SK-N-SH (cell line): ENCODE data around the gene ATP6V1F. TPM values are rescaled to one million over a fixed set of nuclear protein-coding genes. Genes with fewer than 3 reads are reported as not detected.

Experiments
- CTCF ChIA-PET: fragments of 300-600, 350-600 bp; formaldehyde crosslinking; extraction: SDS; loops from one replicate; lab custom pipeline; 2021; lab: Yijun Ruan, JAX
- POLR2A ChIA-PET: fragments of 350-600 bp; sonication (Branson Sonifier 250); formaldehyde crosslinking; extraction: SDS; loops from one replicate; lab custom pipeline; 2020; ENCODE audit warnings: antibody characterized with exemption, inconsistent platforms; lab: Yijun Ruan, JAX
- DNase-seq: peaks from one replicate; pipeline ENCODE4 v3.0.0; 2012
- H2AFZ ChIP-seq: fragments of 200-600 bp; sonication (generic); 2 replicates; pipeline ENCODE4 v1.8.1; 2016; ENCODE audit warnings: antibody characterized with exemption, mild to moderate bottlenecking, low read depth
- H3F3A ChIP-seq: fragments of 200-600 bp; sonication (generic); replicated peaks from 2 replicates; pipeline ENCODE3; 2016; ENCODE audit warnings: antibody characterized with exemption, mild to moderate bottlenecking; ENCODE audit not compliant: insufficient read depth
- H3K27ac ChIP-seq, 2 experiments: fragments of 200-500 bp in 1 of 2; fragments of 200-600 bp in 1 of 2; sonication (Bioruptor generic) in 1 of 2; sonication (generic), shearing (Covaris generic) in 1 of 2; 2 replicates each; pipeline versions ENCODE4 v1.5.1 to v1.6.1; 2014 to 2016; ENCODE audit warnings: low read depth in 2 of 2, inconsistent platforms in 1 of 2, low read length in 1 of 2, mild to moderate bottlenecking in 1 of 2, mixed read lengths in 1 of 2
- H3K27me3 ChIP-seq: fragments of 200-600 bp; sonication (generic), shearing (Covaris generic); 2 replicates; pipeline ENCODE4 v1.6.1; 2016; ENCODE audit warnings: mixed run types; ENCODE audit not compliant: insufficient read depth
- H3K36me3 ChIP-seq, 2 experiments: fragments of 200-500 bp in 1 of 2; fragments of 200-600 bp in 1 of 2; sonication (Bioruptor generic) in 1 of 2; sonication (generic) in 1 of 2; replicated peaks in 1 of 2; 2 replicates each; pipeline versions ENCODE3 to v1.5.1; 2014 to 2016; ENCODE audit warnings: low read length in 1 of 2, mild to moderate bottlenecking in 1 of 2; ENCODE audit not compliant: insufficient read depth in 2 of 2, control insufficient read depth in 1 of 2
- H3K4me1 ChIP-seq, 2 experiments: fragments of 200-500 bp in 1 of 2; fragments of 200-600 bp in 1 of 2; sonication (Bioruptor generic) in 1 of 2; sonication (generic), shearing (Covaris generic) in 1 of 2; 2 replicates each; pipeline versions ENCODE4 v1.5.1 to v1.6.1; 2014 to 2016; ENCODE audit warnings: low read depth in 1 of 2, low read length in 1 of 2, mixed run types in 1 of 2; ENCODE audit not compliant: insufficient read depth in 2 of 2, control insufficient read depth in 1 of 2
- H3K4me2 ChIP-seq: fragments of 200-600 bp; sonication (generic), shearing (Covaris generic); 2 replicates; pipeline ENCODE4 v1.6.1; 2017; ENCODE audit warnings: mixed run types
- H3K4me3 ChIP-seq, 2 experiments: fragments of 200-500 bp in 1 of 2; fragments of 200-600 bp in 1 of 2; sonication (Bioruptor generic) in 1 of 2; sonication (generic), shearing (Covaris generic) in 1 of 2; 2 replicates each; pipeline versions ENCODE4 v1.5.1 to v1.8.1; 2014 to 2016; ENCODE audit warnings: low read depth in 2 of 2, inconsistent platforms in 1 of 2, low read length in 1 of 2, mild to moderate bottlenecking in 1 of 2, mixed read lengths in 1 of 2, moderate library complexity in 1 of 2
- H3K79me2 ChIP-seq: fragments of 200-600 bp; sonication (generic); 2 replicates; pipeline ENCODE4 v1.8.1; 2017; ENCODE audit warnings: mild to moderate bottlenecking; ENCODE audit not compliant: insufficient read depth
- H3K9ac ChIP-seq: fragments of 200-600 bp; sonication (generic); 2 replicates; pipeline ENCODE4 v1.6.1; 2017; ENCODE audit warnings: mixed run types
- H3K9me2 ChIP-seq: fragments of 200-600 bp; sonication (generic); 2 replicates; pipeline ENCODE4 v1.6.1; 2017; ENCODE audit warnings: mixed run types
- H3K9me3 ChIP-seq: fragments of 200-600 bp; sonication (generic); 2 replicates; pipeline ENCODE4 v1.6.1; 2017; ENCODE audit warnings: mixed run types, mild to moderate bottlenecking, moderate library complexity
- H4K20me1 ChIP-seq: fragments of 200-600 bp; sonication (generic); 2 replicates; pipeline ENCODE4 v1.6.1; 2017; ENCODE audit warnings: mild to moderate bottlenecking, mixed run types; ENCODE audit not compliant: insufficient read depth
- CHD2 ChIP-seq: fragments of 150-350 bp; IDR thresholded peaks from 2 replicates; pipeline ENCODE4 v1.6.1; 2018; ENCODE audit warnings: low read length; ENCODE audit not compliant: partially characterized antibody
- EP300 ChIP-seq, 2 experiments: IDR thresholded peaks; 2 replicates each; pipeline versions ENCODE4 v1.4.0 to v1.6.1; 2012; ENCODE audit warnings: borderline replicate concordance in 1 of 2, low read depth in 1 of 2, low read length in 1 of 2
- EZH2phosphoT487 ChIP-seq: fragments of 200-600 bp; sonication (generic); IDR thresholded peaks from 2 replicates; pipeline ENCODE4 v1.6.1; 2017; ENCODE audit warnings: low read depth, mixed run types, mild to moderate bottlenecking, antibody characterized with exemption, moderate library complexity, borderline replicate concordance
- GATA2 ChIP-seq: sonication (generic); formaldehyde crosslinking; IDR thresholded peaks from 2 replicates; pipeline ENCODE4 v1.5.0; 2020; ENCODE audit warnings: mild to moderate bottlenecking, missing genetic modification reagents
- JUND ChIP-seq: IDR thresholded peaks from 2 replicates; pipeline ENCODE4 v1.4.0; 2012
- MEF2A ChIP-seq: IDR thresholded peaks from 2 replicates; pipeline ENCODE4 v1.4.0; 2012; ENCODE audit warnings: low read depth, borderline replicate concordance
- NFIC ChIP-seq: IDR thresholded peaks from 2 replicates; pipeline ENCODE4 v1.4.0; 2012; ENCODE audit warnings: borderline replicate concordance
- NRF1 ChIP-seq: IDR thresholded peaks from 2 replicates; pipeline ENCODE4 v1.6.1; 2012; ENCODE audit warnings: low read depth, mild to moderate bottlenecking, low read length
- POLR2AphosphoS5 ChIP-seq: IDR thresholded peaks from 2 replicates; pipeline ENCODE4 v1.6.1; 2012; ENCODE audit warnings: low read depth, low read length
- REST ChIP-seq: IDR thresholded peaks from 2 replicates; pipeline ENCODE4 v1.6.1; 2012; ENCODE audit warnings: mild to moderate bottlenecking, low read depth, low read length, moderate library complexity
- TAF1 ChIP-seq: IDR thresholded peaks from 2 replicates; pipeline ENCODE4 v1.6.1; 2012; ENCODE audit warnings: low read depth, mild to moderate bottlenecking, low read length, moderate library complexity, borderline replicate concordance
- TEAD4 ChIP-seq: IDR thresholded peaks from 2 replicates; pipeline ENCODE4 v1.4.0; 2012; ENCODE audit warnings: mild to moderate bottlenecking, borderline replicate concordance; ENCODE audit not compliant: insufficient read depth
- ZBTB33 ChIP-seq: IDR thresholded peaks from 2 replicates; pipeline ENCODE4 v1.4.0; 2012; ENCODE audit warnings: low read depth, borderline replicate concordance
- WGBS: methylation state at CpG from one replicate; pipeline ENCODE4 v1.1.6; 2017; ENCODE audit warnings: low lambda C conversion rate; 5-methylcytosine and 5-hydroxymethylcytosine counted together
- polyA plus RNA-seq, 3 experiments: library from polyadenylated mRNA; depleted of rRNA; stranded (reverse); fragments of >200 nt; gene quantifications; 2 replicates each; pipeline ENCODE4 v1.2.3, GENCODE V29; 2012

Gene ATP6V1F
- polyA plus RNA-seq, 1 of the 3 experiments (the other 2 are of a cell fraction): 495 TPM

GRCh38 chr7:128821724-128822123 is 40.9 kb upstream of the ATP6V1F start:
- H3K79me2 ChIP-seq: no peaks in the 10 kb centered on the region
- H3K4me2 ChIP-seq: no peak overlapping the region
- H3K9me2 ChIP-seq: no peaks in the 10 kb centered on the region
- CTCF ChIA-PET: no interaction called here
- no peak overlapping the region for H2AFZ ChIP-seq
- H3K27me3 ChIP-seq: no peaks in the 10 kb centered on the region
- H3K9me3 ChIP-seq: no peaks in the 10 kb centered on the region
- H3K36me3 ChIP-seq: no peaks in the 10 kb centered on the region
- no peak overlapping the region for H3K4me3 ChIP-seq
- no peaks in the 10 kb centered on the region for H4K20me1 ChIP-seq
- H3K9ac ChIP-seq: no peak overlapping the region
- no peak for DNase-seq
- POLR2A ChIA-PET: no interaction called here
- peaks cover 1 to 12% of the 10 kb centered on the region in 2 experiments; a peak in 2 of 4 replicates for H3K4me1 ChIP-seq
- peak; percentile 14; the same call in 1 of the 2 replicates for TF ChIP-seq POLR2AphosphoS5
- TF ChIP-seq TAF1: no peak
- no peak overlapping the region for H3K27ac ChIP-seq
- WGBS: 93% methylated on average over 4 of the region's 4 CpGs
- H3F3A ChIP-seq: peaks cover 4% of the 10 kb centered on the region

GRCh38 chr7:128826512-128826911 is 36.1 kb upstream of the ATP6V1F start:
- no peaks in the 10 kb centered on the region for H3K27me3 ChIP-seq
- peak overlapping the region in 1 of 2 experiments; percentile 98; a peak in 2 of 4 replicates for H3K27ac ChIP-seq
- CTCF ChIA-PET: interaction anchor here (0.7 to 3.7 kb wide), 3 partner anchors 11 to 458 kb away, joined by 3 to 12 read pairs (median 3); no protein-coding TSS in a partner anchor
- H3K4me2 ChIP-seq: peak overlapping the region; percentile 74; the same call in 1 of the 2 replicates
- POLR2A ChIA-PET: interaction anchor here (1.0 to 1.6 kb wide), 2 partner anchors 14 to 15 kb away, joined by 3 to 4 read pairs; no protein-coding TSS in a partner anchor
- peaks cover 36% of the 10 kb centered on the region for H3F3A ChIP-seq
- H3K79me2 ChIP-seq: peaks cover 13% of the 10 kb centered on the region
- H3K9me3 ChIP-seq: no peaks in the 10 kb centered on the region
- no peak overlapping the region for H3K4me3 ChIP-seq
- peaks cover 5% of the 10 kb centered on the region; the same call in 1 of the 2 replicates for H4K20me1 ChIP-seq
- peak overlapping the region; percentile 50; the same call in 1 of the 2 replicates for H3K9ac ChIP-seq
- peaks cover 22 to 31% of the 10 kb centered on the region in 2 experiments; a peak in 3 of 4 replicates for H3K4me1 ChIP-seq
- TF ChIP-seq NRF1 (no peak), EZH2phosphoT487 (no peak), TAF1 (no peak), TEAD4 (no peak), JUND (no peak), ZBTB33 (no peak), NFIC (no peak), EP300 (IDR thresholded peaks at IDR 0.05; ENCODE audit: borderline replicate concordance in 1 of 2, low read depth in 1 of 2, low read length in 1 of 2) (no peak), CHD2 (no peak), GATA2 (no peak), REST (no peak), MEF2A (no peak)
- H2AFZ ChIP-seq: no peak overlapping the region
- no peaks in the 10 kb centered on the region for H3K36me3 ChIP-seq
- no peaks in the 10 kb centered on the region for H3K9me2 ChIP-seq
- no peak for DNase-seq
- 93% methylated on average over 4 of the region's 4 CpGs for WGBS
